H9 (cell line): ENCODE measurements around the gene ST8SIA6. TPM values are rescaled to one million over a fixed set of nuclear protein-coding genes. Genes with fewer than 3 reads are reported as not detected.

Experiments used
- DNase-seq: peaks from one replicate; pipeline ENCODE4 v3.0.0-alpha.2; 2017
- H2AFZ ChIP-seq: one replicate; pipeline ENCODE4 v1.6.1; 2013; ENCODE audit warnings: mild to moderate bottlenecking, low read length, control low read depth, moderate library complexity
- H2AK5ac ChIP-seq: 2 replicates; pipeline ENCODE4 v1.6.1; 2013; ENCODE audit warnings: low read length, control low read depth, mixed read lengths; ENCODE audit not compliant: insufficient read length
- H2BK120ac ChIP-seq: one replicate; pipeline ENCODE4 v1.6.1; 2013; ENCODE audit warnings: low read depth, mild to moderate bottlenecking, low read length, control low read depth, inconsistent platforms; ENCODE audit not compliant: poor library complexity, severe bottlenecking
- H2BK12ac ChIP-seq: 2 replicates; pipeline ENCODE4 v1.6.1; 2013; ENCODE audit warnings: low read length, control low read depth, mixed read lengths, low read depth; ENCODE audit not compliant: insufficient read length
- H2BK15ac ChIP-seq: 2 replicates; pipeline ENCODE4 v1.6.1; 2013; ENCODE audit warnings: low read depth, low read length, control low read depth
- H2BK20ac ChIP-seq: one replicate; pipeline ENCODE4 v1.6.1; 2013; ENCODE audit warnings: low read depth, mild to moderate bottlenecking, low read length, control low read depth, inconsistent platforms; ENCODE audit not compliant: poor library complexity, severe bottlenecking
- H2BK5ac ChIP-seq: 2 replicates; pipeline ENCODE4 v1.6.1; 2013; ENCODE audit warnings: low read length, control low read depth, mixed read lengths; ENCODE audit not compliant: insufficient read length
- H3K14ac ChIP-seq: 2 replicates; pipeline ENCODE4 v1.6.1; 2013; ENCODE audit warnings: low read length, control low read depth; ENCODE audit not compliant: insufficient read depth
- H3K18ac ChIP-seq: 2 replicates; pipeline ENCODE4 v1.6.1; 2013; ENCODE audit warnings: low read depth, mild to moderate bottlenecking, mixed read lengths, low read length, control low read depth; ENCODE audit not compliant: insufficient read length
- H3K23ac ChIP-seq: 2 replicates; pipeline ENCODE4 v1.6.1; 2013; ENCODE audit warnings: low read length, control low read depth, mixed read lengths, low read depth; ENCODE audit not compliant: insufficient read length
- H3K23me2 ChIP-seq: 2 replicates; pipeline ENCODE4 v1.6.1; 2013; ENCODE audit warnings: low read depth, mild to moderate bottlenecking, mixed read lengths, low read length, control low read depth; ENCODE audit not compliant: insufficient read length, poor library complexity, severe bottlenecking
- H3K27ac ChIP-seq: 2 replicates; pipeline ENCODE4 v1.5.1; 2013; ENCODE audit warnings: low read length, control low read depth, mixed read lengths, low read depth; ENCODE audit not compliant: insufficient read length
- H3K27me3 ChIP-seq: 2 replicates; pipeline ENCODE4 v1.6.1; 2013; ENCODE audit warnings: low read length, control low read depth, inconsistent platforms; ENCODE audit not compliant: insufficient read depth
- H3K4ac ChIP-seq: 2 replicates; pipeline ENCODE4 v1.6.1; 2013; ENCODE audit warnings: low read depth, mild to moderate bottlenecking, control low read depth, inconsistent platforms, low read length, moderate library complexity
- H3K4me1 ChIP-seq: 2 replicates; pipeline ENCODE4 v1.6.1; 2013; ENCODE audit warnings: low read length, control low read depth, inconsistent platforms; ENCODE audit not compliant: insufficient read depth
- H3K4me2 ChIP-seq: 2 replicates; pipeline ENCODE4 v1.6.1; 2013; ENCODE audit warnings: low read length, control low read depth, mixed read lengths; ENCODE audit not compliant: insufficient read length, insufficient read depth
- H3K56ac ChIP-seq: 2 replicates; pipeline ENCODE4 v1.6.1; 2013; ENCODE audit warnings: low read depth, mild to moderate bottlenecking, mixed read lengths, low read length, control low read depth; ENCODE audit not compliant: insufficient read length
- H3K79me1 ChIP-seq: 2 replicates; pipeline ENCODE4 v1.6.1; 2013; ENCODE audit warnings: low read depth, mild to moderate bottlenecking, moderate library complexity, low read length, control low read depth, inconsistent platforms; ENCODE audit not compliant: insufficient read depth, poor library complexity, severe bottlenecking
- H3K79me2 ChIP-seq: 2 replicates; pipeline ENCODE4 v1.6.1; 2013; ENCODE audit warnings: low read length, control low read depth, inconsistent platforms; ENCODE audit not compliant: insufficient read depth
- H3K9ac ChIP-seq: 2 replicates; pipeline ENCODE4 v1.6.1; 2013; ENCODE audit warnings: low read length, control low read depth, mixed read lengths; ENCODE audit not compliant: insufficient read length; ENCODE audit errors: extremely low read depth
- H3K9me3 ChIP-seq: one replicate; pipeline ENCODE4 v1.6.1; 2013; ENCODE audit warnings: low read depth, low read length, inconsistent platforms; ENCODE audit not compliant: control insufficient read depth
- H3T11ph ChIP-seq: one replicate; pipeline ENCODE4 v1.6.1; 2013; ENCODE audit warnings: mild to moderate bottlenecking, low read length, control low read depth, inconsistent platforms
- H4K20me1 ChIP-seq: one replicate; pipeline ENCODE4 v1.6.1; 2013; ENCODE audit not compliant: control insufficient read depth, insufficient read length, insufficient read depth
- H4K5ac ChIP-seq: 2 replicates; pipeline ENCODE4 v1.6.1; 2013; ENCODE audit warnings: low read depth, mild to moderate bottlenecking, mixed read lengths, low read length, control low read depth; ENCODE audit not compliant: insufficient read length
- H4K8ac ChIP-seq: replicated peaks from 2 replicates; pipeline ENCODE4 v1.6.1; 2013; ENCODE audit warnings: low read length, control low read depth, mixed read lengths, low read depth; ENCODE audit not compliant: insufficient read length
- H4K91ac ChIP-seq: 2 replicates; pipeline ENCODE4 v1.6.1; 2013; ENCODE audit warnings: low read depth, mild to moderate bottlenecking, moderate library complexity, mixed read lengths, low read length, control low read depth; ENCODE audit not compliant: insufficient read length
- H3K27ac Mint-ChIP-seq, 3 experiments: 2 replicates in 2 of 3; 3 replicates in 1 of 3; pipeline ENCODE4 v1.8.0; 2020 to 2021; ENCODE audit warnings: mixed read lengths in 3 of 3, mild to moderate bottlenecking in 1 of 3, moderate library complexity in 1 of 3
- H3K27me3 Mint-ChIP-seq: 2 replicates; pipeline ENCODE4 v1.8.0; 2021; ENCODE audit warnings: low read depth, mild to moderate bottlenecking, moderate library complexity, mixed read lengths
- H3K36me3 Mint-ChIP-seq, 3 experiments: 2 replicates in 2 of 3; 3 replicates in 1 of 3; pipeline ENCODE4 v1.8.0; 2020 to 2021; ENCODE audit warnings: low read depth in 3 of 3, mixed read lengths in 3 of 3; ENCODE audit not compliant: insufficient read depth in 1 of 3
- H3K4me1 Mint-ChIP-seq, 2 experiments: 2 replicates each; pipeline ENCODE4 v1.8.0; 2020; ENCODE audit warnings: mixed read lengths in 2 of 2
- H3K4me3 Mint-ChIP-seq, 2 experiments: 2 replicates in 1 of 2; 3 replicates in 1 of 2; pipeline ENCODE4 v1.8.0; 2020 to 2021; ENCODE audit warnings: mild to moderate bottlenecking in 2 of 2, mixed read lengths in 2 of 2, moderate library complexity in 1 of 2
- H3K9me3 Mint-ChIP-seq, 2 experiments: 2 replicates in 1 of 2; 3 replicates in 1 of 2; pipeline ENCODE4 v1.8.0; 2020; ENCODE audit warnings: mild to moderate bottlenecking in 2 of 2, mixed read lengths in 2 of 2, moderate library complexity in 1 of 2
- CTCF ChIP-seq: fragments of 200-600 bp; sonication (generic); conservative IDR thresholded peaks from 3 replicates; pipeline ENCODE4 v1.8.0; 2021; ENCODE audit warnings: antibody characterized with exemption, mild to moderate bottlenecking
- total RNA-seq: library from RNA; stranded (reverse); gene quantifications from 2 replicates; pipeline ENCODE4 v1.2.1, GENCODE V29; 2021

The ST8SIA6 gene
- total RNA-seq, 1 experiment from 2014 or later: 0.37 TPM

DNA sequence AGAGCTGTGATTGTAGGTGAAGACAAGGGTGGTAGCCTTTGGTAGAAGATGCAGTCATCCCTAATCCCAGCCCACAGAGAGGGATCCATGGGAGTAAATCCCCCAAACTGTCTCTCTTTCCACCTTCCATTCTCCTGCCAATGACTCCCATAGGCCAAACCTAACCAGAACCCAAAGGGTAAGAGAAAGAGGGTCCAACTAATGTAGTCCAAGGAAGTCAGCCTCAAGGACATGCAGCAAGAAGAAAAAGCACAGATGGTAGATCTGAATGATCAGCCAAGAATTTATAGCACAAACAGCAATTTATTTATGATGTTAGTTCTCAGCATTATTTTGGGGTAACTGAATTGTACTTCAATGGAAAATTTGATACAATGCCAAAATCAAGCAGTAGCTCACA, 87.7 kb downstream of the ST8SIA6 start:
- Histone ChIP-seq H3T11ph (no peak overlapping the region), H3K4ac (no peak overlapping the region), H3K4me1 (no peaks in the 10 kb centered on the region), H3K23me2 (no peaks in the 10 kb centered on the region), H3K18ac (no peak overlapping the region), H3K9ac (no peak overlapping the region), H3K14ac (no peak overlapping the region), H3K9me3 (no peaks in the 10 kb centered on the region), H2AK5ac (no peak overlapping the region), H3K56ac (no peak overlapping the region), H3K23ac (no peak overlapping the region), H2BK12ac (no peak overlapping the region), H4K5ac (no peak overlapping the region), H3K79me1 (no peaks in the 10 kb centered on the region), H2BK15ac (no peak overlapping the region), H2BK20ac (no peak overlapping the region), H2BK120ac (no peak overlapping the region), H3K27ac (no peak overlapping the region), H4K91ac (no peak overlapping the region), H2BK5ac (no peak overlapping the region), H3K79me2 (no peaks in the 10 kb centered on the region), H4K20me1 (no peaks in the 10 kb centered on the region), H3K4me2 (no peak overlapping the region), H2AFZ (no peak overlapping the region), H3K27me3 (no peaks in the 10 kb centered on the region), H4K8ac (no peak overlapping the region)
- no peak overlapping the region for H3K4me3 Mint-ChIP-seq
- no peak for TF ChIP-seq CTCF
- no peaks in the 10 kb centered on the region for H3K4me1 Mint-ChIP-seq
- H3K9me3 Mint-ChIP-seq: peaks cover 4 to 5% of the 10 kb centered on the region in 2 experiments; a peak in 3 of 5 replicates
- no peak for DNase-seq
- no peaks in the 10 kb centered on the region for H3K27me3 Mint-ChIP-seq
- H3K36me3 Mint-ChIP-seq: peaks cover 0 to 13% (median 0%) of the 10 kb centered on the region in 3 experiments; a peak in 3 of 7 replicates
- no peak overlapping the region for H3K27ac Mint-ChIP-seq
